Right cardiac atrium (tissue), 5 donors: Measurements from ENCODE around the gene SCAMP2. TPM values are rescaled to one million over a fixed set of nuclear protein-coding genes. Genes with fewer than 3 reads are reported as not detected.

Experiments used
- ATAC-seq, 2 donors: fragments of 200-7000 bp; cut with Tn5 transposase; one replicate each; pipeline versions ENCODE4 v1.8.0 to v1.9.1; 2020; ENCODE audit warnings: moderate library complexity in 2 of 2, mild to moderate bottlenecking in 1 of 2
- DNase-seq, 3 donors: peaks; one replicate each; pipeline ENCODE4 v3.0.0-alpha.2; 2020
- H3K27ac ChIP-seq: one replicate; pipeline ENCODE4 v1.5.1; 2013; ENCODE audit warnings: mild to moderate bottlenecking, low read length, control low read depth, moderate library complexity
- H3K27me3 ChIP-seq: one replicate; pipeline ENCODE4 v1.6.1; 2013; ENCODE audit not compliant: control insufficient read depth, insufficient read depth
- H3K4me1 ChIP-seq: one replicate; pipeline ENCODE4 v1.6.1; 2013; ENCODE audit warnings: low read length; ENCODE audit not compliant: control insufficient read depth, insufficient read depth
- H3K4me3 ChIP-seq: one replicate; pipeline ENCODE4 v1.5.1; 2013; ENCODE audit warnings: low read length, control low read depth
- H3K9me3 ChIP-seq: one replicate; pipeline ENCODE4 v1.6.1; 2013; ENCODE audit warnings: low read length; ENCODE audit not compliant: control insufficient read depth
- WGBS: extraction: QIAGEN DNeasy Blood & Tissue Kit; methylation state at CpG from one replicate; pipeline ENCODE4 v1.1.7; 2013; 5-methylcytosine and 5-hydroxymethylcytosine counted together
- intact Hi-C, 4 donors: fragments of 100-400 bp; cut with DNase I; formaldehyde crosslinking; loops; one replicate each; pipeline versions ENCODE4 v1.11.0 to v1.14.0; 2022 to 2023
- polyA plus RNA-seq: library from polyadenylated mRNA; stranded (reverse); fragments of 200-250 nt; gene quantifications from one replicate; pipeline ENCODE4 v1.2.3, GENCODE V29; 2013
- total RNA-seq, 4 donors: library from RNA; stranded (reverse); fragmentation: NEBNext Ultra II Directional; extraction: Animal tissue kit (Norgen Biotek cat#: 25700); gene quantifications; one replicate each; pipeline ENCODE4 v1.2.1, GENCODE V29; 2021
- donor health status: healthy with polysubstance abuse.
- donor health status: DM: no; HTN: yes; CAD: no.
- donor health status: DM: no; HTN: no; CAD: no.
- donor health status: DM: no; HTN: yes; CAD: no; lungs with severe emphysema.
- donor health status: DM: yes; HTN: yes; CAD: no.

Gene SCAMP2
- total and polyA plus RNA-seq, 5 donors, result 36.1 to 67.1 (median 61.4) TPM

DNA sequence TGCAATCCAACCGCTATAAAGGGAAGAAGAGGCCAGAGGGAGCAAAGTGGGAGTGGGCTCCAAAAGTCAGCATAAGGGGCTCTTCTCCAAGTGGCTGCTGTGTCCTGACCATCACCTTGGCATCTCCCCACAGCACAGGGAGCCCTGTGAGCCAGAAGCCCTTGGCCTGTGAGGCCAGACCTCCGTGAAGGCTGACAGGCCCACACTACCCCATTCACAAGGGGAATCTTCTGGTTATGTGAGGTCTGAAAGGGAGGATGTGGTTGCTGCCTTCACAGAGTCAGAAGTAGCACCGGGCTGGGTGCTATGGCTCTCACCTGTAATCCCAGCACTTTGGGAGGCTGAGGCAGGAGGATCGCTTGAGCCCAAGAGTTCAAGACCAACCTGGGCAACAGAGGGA, 27.6 kb downstream of the SCAMP2 start:
- Histone ChIP-seq H3K9me3 (no peaks in the 10 kb centered on the region), H3K4me3 (no peak overlapping the region), H3K27me3 (no peaks in the 10 kb centered on the region), H3K27ac (no peak overlapping the region), H3K4me1 (peaks cover 2% of the 10 kb centered on the region)
- WGBS, result 91% methylated on average over 4 of the region's 4 CpGs
- peak in 1 of 3 donors; percentile 24 for DNase-seq
- intact Hi-C loops, result loop anchor here in 1 of 4 donors (10.0 kb wide), 1 partner anchor 49 kb away; the partner anchor contains the start of gene MPI
- no peak for ATAC-seq

DNA sequence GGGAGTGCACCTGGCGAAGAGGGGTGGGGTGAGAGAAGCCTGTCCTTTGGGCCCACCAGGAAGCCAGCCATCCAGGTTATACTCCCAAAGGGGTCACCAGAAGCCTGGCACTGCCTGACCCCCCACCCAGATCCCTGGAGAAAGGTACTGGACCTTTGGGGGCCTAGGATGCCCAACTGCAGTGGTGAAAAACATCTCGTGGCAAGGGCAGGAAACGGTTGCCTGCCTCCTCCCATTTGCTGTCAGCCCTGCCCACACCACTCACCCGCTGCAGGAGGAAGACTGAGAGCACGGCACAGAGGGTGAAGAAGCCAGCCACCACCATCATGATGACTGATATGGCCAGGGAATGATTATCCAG, 28.0 kb downstream of the SCAMP2 start:
- DNase-seq, result peak in 1 of 3 donors; percentile 27
- Histone ChIP-seq H3K4me3 (no peak overlapping the region), H3K4me1 (peaks cover 2% of the 10 kb centered on the region), H3K27ac (no peak overlapping the region), H3K27me3 (no peaks in the 10 kb centered on the region), H3K9me3 (no peaks in the 10 kb centered on the region)
- whole genome bisulfite sequencing, result 78% methylated on average over 5 of the region's 5 CpGs
- intact Hi-C loops, result loop anchor here in 1 of 4 donors (10.0 kb wide), 1 partner anchor 50 kb away; the partner anchor contains the start of gene MPI
- ATAC-seq, result no peak

DNA sequence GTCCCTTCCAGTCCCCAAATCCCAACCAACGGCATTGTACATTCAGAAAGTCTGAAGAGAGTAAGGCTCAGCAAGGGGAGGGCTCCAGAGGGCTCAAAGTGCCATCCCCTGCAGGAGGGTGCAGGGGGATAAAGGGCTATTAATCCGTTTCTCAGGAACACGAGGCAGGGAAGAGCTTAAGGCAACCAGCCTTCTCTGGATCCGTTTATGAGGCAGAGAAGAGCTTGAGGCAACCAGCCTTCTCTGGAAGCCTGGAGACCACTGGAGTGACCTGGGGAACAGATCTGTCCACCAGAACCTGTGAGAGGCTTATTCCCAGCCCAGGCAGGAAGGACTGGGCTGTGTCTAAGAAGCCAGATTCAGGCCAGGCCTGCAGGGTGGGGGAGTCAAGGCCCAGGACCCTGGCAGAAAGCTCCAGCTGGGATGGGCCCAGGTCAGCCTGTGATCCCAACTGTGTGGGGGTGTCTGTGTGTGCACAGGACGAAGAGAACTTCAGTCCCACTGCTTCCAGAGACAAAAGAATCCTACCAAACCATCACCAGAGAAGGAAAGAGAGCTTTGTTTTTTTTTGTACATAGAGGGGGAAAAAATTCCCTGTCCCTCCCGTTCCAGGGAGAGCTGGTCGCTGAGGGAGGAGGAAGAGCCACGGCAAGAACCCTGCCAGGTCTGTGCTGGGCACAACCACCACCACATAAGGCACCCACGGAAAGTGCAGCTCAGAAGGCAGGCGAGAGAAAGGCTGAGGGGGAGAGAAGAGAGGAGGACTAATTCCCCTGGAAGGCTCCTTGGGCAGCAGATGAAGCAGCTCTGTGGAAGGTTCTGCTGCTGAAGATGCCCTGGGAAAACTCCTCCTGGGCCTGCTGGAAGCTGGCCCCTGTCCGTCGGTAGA, 28.6 kb downstream of the SCAMP2 start:
- H3K4me1 ChIP-seq, result peaks cover 2% of the 10 kb centered on the region
- H3K27me3 ChIP-seq, result no peaks in the 10 kb centered on the region
- ATAC-seq (no peak), DNase-seq (peak in 1 of 3 donors; percentile 58)
- H3K9me3 ChIP-seq, result no peaks in the 10 kb centered on the region
- intact Hi-C loops, result loop anchor here in 1 of 4 donors (10.0 kb wide), 1 partner anchor 50 kb away; the partner anchor contains the start of gene MPI
- 80% methylated on average over 12 of the region's 12 CpGs for WGBS
- H3K27ac ChIP-seq, result no peak overlapping the region
- H3K4me3 ChIP-seq, result no peak overlapping the region

DNA sequence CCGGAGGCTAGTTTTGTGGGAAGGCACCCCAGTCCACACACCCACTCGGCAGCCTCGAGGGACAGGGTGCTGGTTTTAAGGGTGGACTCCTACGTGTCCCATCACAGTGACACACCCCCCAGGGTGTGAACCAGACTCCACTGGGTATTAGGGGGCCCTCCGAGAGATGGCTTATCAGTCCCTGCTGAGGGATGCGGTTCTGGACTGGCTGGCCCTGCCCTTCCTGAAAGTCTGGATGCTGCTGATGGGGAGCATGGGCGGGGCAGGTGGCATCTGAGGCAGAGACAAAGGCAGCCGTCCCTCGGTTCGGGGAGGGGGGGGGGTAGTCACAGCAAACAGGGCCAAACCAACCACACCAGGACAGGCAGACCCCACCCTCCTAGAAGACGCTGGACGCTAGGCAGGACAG, 29.3 kb downstream of the SCAMP2 start:
- no peaks in the 10 kb centered on the region for H3K27me3 ChIP-seq
- no peaks in the 10 kb centered on the region for H3K9me3 ChIP-seq
- peak in 1 of 3 donors; percentile 67 for DNase-seq
- WGBS, result 52% methylated on average over 12 of the region's 12 CpGs
- peaks cover 2% of the 10 kb centered on the region for H3K4me1 ChIP-seq
- H3K4me3 ChIP-seq, result no peak overlapping the region
- no peak overlapping the region for H3K27ac ChIP-seq
- intact Hi-C loops, result loop anchor here in 1 of 4 donors (10.0 kb wide), 1 partner anchor 51 kb away; the partner anchor contains the start of gene MPI
- ATAC-seq, result peak in 1 of 2 donors; percentile 12

DNA sequence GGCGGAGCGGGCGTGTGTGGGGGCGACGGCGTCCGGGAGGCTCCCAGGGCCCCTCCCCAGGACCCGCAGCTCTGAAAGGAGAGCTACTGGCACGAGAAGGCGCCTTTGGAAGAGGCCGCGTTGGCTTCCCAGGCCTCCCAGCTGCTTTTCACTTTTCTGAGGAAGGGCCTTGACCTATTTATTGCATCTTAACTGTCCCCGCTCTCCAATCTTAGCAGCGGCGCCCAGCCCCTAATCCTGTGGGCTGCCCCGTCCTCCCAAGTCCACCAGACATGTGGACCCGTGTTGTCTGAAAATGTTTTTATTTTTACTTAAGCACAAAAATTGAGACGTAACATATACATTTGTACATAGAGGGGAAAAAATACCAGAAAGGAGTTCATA, 29.7 kb downstream of the SCAMP2 start:
- Histone ChIP-seq H3K4me3 (peak overlapping the region; percentile 71), H3K27me3 (no peaks in the 10 kb centered on the region), H3K4me1 (peaks cover 2% of the 10 kb centered on the region), H3K27ac (peak overlapping the region; percentile 8), H3K9me3 (no peaks in the 10 kb centered on the region)
- DNase-seq, result no peak
- ATAC-seq, result no peak
- WGBS, result 9% methylated on average over 18 of the region's 18 CpGs
- intact Hi-C loops, result loop anchor here in 1 of 4 donors (10.0 kb wide), 1 partner anchor 51 kb away; the partner anchor contains the start of gene MPI

DNA sequence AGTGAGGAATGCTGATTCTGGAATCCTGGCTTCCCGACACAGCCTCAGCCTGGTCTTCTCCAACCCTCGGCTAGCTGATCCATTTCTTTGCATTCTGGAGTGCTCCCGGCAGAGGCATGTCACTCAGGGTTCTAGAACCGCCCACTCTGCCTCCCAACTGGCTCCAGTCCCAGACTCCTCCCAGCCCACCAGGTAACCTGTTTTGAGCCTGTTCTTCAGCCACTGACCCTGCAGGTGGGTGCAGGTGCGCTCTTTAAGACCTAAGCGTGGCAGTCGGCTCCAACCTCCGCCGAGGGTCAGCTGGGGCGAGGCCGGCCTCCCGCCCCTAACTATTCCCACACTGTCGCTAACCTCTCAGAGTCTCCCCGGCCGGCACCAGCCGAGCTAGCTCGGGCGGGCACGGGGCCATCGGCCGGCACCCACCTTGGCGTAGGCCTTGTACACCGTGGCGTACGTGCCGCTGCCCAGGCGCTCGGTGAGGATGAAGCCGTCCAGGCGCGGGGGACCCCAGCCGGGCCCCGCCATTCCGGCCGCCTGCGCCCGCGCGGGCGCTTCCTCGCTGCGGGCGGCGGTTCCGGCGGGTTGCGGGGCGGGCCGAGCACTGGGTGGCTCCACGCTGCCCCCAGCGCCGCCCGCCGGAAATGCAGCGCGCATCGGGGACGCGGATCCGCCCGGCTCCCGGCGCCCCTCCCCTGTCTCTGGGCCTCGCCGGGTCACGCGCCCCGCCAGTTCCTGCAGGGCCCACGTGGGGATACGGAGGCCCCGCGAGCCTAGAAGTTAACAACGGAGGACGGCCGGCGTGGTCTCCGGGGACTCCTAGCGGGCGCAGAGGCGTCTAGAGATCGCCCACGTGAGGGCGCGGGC, 30.4 kb downstream of the SCAMP2 start, which contains the start of gene ULK3:
TSS of gene ULK3 (minus strand) at position 576 of the 864 bp plus-strand sequence. CDS start at position 525, 51 bp downstream.
- ATAC-seq, result peak; percentile 89 to 91
- WGBS, result under 1% methylated on average over 84 of the region's 84 CpGs
- intact Hi-C loops, result loop anchor here in 1 of 4 donors (10.0 kb wide), 1 partner anchor 52 kb away; the partner anchor contains the start of gene MPI

DNA sequence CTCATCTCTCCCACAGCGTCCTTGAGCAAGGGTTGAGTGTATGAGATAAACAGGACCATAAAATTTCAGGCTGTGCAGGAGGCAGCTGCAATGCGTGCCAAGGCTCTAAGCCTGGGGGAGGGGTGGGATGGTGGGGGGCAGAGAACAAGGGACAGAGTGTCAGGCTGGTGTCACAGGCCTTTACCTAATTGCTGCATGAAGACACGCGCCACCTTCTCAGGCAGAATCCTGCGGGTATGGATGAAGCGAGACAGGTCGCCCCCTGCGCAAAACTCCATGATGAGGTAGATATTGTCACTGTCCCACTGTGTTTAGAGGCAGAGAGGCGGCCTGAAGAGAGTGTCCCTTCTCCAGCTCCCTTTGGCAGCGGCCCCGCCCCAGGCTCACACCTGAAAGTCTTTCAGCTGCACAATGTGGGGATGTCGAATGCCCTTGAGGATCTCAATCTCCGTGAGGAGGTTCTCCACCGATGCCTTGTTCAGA, 31.2 kb downstream of the SCAMP2 start:
- 83% methylated on average over 14 of the region's 14 CpGs for WGBS

More for the DNA sequence above, 30.4 kb downstream of the SCAMP2 start, which contains the start of gene ULK3:
- Histone ChIP-seq H3K4me1 (peaks cover 2% of the 10 kb centered on the region), H3K27ac (peak within 1 kb of the TSS; percentile 71), H3K9me3 (no peaks in the 10 kb centered on the region), H3K27me3 (no peaks in the 10 kb centered on the region), H3K4me3 (peak within 1 kb of the TSS; percentile 71)
- peak; percentile 92 to 97 (median 97) for DNase-seq

DNA sequence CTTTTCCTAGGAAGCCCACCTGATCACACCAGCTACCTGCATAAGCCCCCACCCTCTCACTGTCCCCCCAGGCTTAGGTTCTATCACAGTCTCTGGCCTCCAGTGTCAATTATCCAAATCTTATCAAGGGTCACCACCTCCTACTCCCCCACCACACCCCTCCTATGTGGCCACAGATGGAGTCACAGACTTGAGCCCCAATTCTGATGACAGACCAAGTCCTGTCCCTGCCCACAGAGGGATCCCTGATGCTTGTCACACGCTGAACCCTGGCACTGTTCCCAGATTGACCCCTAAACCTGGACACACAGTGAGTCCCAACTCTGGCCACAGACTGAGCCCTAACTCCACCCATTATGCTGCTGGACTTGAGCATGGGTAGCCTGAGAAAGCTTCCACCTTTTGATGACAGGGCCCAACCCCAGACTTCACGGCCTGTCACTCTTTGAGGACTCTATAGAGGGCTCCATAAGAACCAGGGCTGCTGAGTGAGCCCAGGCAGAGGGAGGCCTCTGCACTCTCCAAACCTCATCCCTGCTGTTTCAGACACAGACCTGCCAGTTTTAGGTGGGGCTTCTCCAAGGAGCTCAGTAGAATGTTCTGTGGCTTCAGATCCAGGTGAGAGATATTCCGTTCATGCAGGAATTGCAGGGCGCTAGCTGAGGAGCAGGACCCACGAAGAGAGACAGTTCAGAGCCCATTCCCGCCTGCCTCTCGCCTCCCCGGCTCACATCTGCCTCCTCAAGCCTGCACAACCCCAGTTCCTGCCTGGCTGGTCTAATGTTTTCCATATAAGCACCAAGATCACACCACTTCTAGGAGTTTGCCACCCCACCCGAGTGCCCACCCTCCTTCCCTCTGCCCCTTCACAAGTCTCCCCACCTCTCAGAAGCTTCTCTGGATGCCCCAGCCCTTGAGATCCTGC, 32.1 kb downstream of the SCAMP2 start:
- Histone ChIP-seq H3K4me1 (no peaks in the 10 kb centered on the region), H3K27me3 (no peaks in the 10 kb centered on the region), H3K4me3 (no peak overlapping the region), H3K27ac (no peak overlapping the region), H3K9me3 (no peaks in the 10 kb centered on the region)
- ATAC-seq (no peak), DNase-seq (peak in 1 of 3 donors; percentile 47)
- 91% methylated on average over 9 of the region's 9 CpGs for WGBS
- intact Hi-C loops, result loop anchor here in 1 of 4 donors (10.0 kb wide), 1 partner anchor 54 kb away; the partner anchor contains the start of gene MPI

More for the DNA sequence above, 31.2 kb downstream of the SCAMP2 start:
- peak in 1 of 3 donors; percentile 58 for DNase-seq
- no peaks in the 10 kb centered on the region for H3K4me1 ChIP-seq
- no peaks in the 10 kb centered on the region for H3K9me3 ChIP-seq
- ATAC-seq, result no peak
- intact Hi-C loops, result loop anchor here in 1 of 4 donors (10.0 kb wide), 1 partner anchor 53 kb away; the partner anchor contains the start of gene MPI
- H3K27me3 ChIP-seq, result no peaks in the 10 kb centered on the region
- no peak overlapping the region for H3K27ac ChIP-seq
- H3K4me3 ChIP-seq, result peak overlapping the region; percentile 71

DNA sequence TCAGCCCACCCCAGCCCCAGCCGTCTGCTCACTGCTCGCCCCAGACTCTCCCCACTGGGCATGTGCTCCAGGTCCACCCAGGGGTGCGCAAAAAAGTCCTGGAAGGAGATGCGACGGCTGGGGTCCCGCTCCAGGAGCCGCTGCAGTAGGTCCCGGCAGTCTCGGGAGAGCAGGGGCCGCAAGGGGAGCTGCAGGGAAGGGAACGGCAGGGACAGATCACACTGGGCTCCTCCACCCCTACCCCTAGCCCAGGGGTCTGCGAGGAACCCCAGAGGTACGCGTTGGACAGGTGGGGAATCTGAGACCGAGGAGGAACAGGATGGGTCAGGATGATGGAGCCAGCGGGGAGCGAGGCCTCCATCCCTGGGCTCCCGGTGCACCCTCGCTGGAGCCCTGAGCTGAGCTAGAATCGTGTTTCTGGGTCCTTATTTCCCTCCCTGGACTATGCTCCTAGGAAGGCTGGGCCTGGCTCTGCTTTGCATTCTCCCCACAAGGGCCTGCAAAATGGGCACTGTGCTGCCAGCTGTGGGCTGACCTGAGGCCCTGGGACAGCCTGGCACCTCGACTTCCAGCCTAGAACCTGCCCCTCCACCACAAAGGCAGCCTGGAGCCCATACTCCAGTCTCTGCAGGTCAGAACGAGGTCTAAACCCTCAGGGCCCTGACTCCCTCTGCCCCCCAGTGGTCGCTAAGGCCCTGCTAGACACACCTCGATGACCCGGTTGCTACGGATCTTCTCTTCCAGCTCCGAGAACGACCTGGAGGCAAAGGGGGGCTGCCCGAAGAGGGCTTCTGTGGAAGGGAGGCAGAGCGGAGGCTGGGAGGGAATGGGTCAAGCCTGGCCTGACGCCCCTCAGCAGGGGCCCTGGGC, 33.4 kb downstream of the SCAMP2 start:
- WGBS, result 86% methylated on average over 31 of the region's 31 CpGs
- intact Hi-C loops, result loop anchor here in 2 of 4 donors (5.0 to 10.0 kb wide), 3 partner anchors 55 to 67 kb away; partner anchors contain the start of genes CSK (in 1 of the 2) and MPI (in 1 of the 2)
- H3K4me1 ChIP-seq, result no peaks in the 10 kb centered on the region
- H3K4me3 ChIP-seq, result no peak overlapping the region
- DNase-seq (no peak), ATAC-seq (no peak)
- no peaks in the 10 kb centered on the region for H3K9me3 ChIP-seq
- no peaks in the 10 kb centered on the region for H3K27me3 ChIP-seq
- H3K27ac ChIP-seq, result no peak overlapping the region
